ENCODE data around the gene MPZL1. TPM values are rescaled to one million over a fixed set of nuclear protein-coding genes. Genes with fewer than 3 reads are reported as not detected.

MPZL1 gene
- total RNA-seq, 2 experiments from 2014 or later, result 1.2 to 1.5 TPM

DNA sequence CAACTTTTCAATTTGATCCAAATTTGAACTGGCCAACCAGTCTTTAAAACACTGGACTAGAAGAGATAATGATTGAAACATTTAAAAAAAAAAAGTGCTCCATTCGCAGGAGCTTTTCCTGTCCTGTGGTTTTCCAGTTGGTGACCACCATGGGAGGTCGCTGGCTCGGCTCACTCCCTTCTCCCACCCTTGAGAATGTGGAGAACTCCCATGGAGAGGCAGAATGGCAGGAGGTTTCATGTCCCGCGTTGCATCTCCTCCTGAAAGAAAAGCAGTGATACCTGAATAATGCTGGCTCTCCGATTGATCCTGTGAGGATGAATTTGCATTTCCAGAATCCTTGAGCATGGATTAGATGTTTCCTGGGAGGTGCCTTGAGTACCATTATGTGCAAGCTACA is 16.5 kb upstream of the MPZL1 start:
- ATAC-seq (ENCODE audit: poor library complexity), result no peak
- ChIA-PET CTCF (no interaction called here), POLR2A (no interaction called here)
- peak overlapping the region; percentile 48 for H3K27ac Mint-ChIP-seq
- intact Hi-C loops (cut with DNase I, micrococcal nuclease), result no loop called here
- no peaks in the 10 kb centered on the region for H3K27me3 Mint-ChIP-seq
- H3K4me3 Mint-ChIP-seq, result no peak overlapping the region
- Histone ChIP-seq H3K27ac (ENCODE audit: low read depth in 1 of 2, low read length in 2 of 2) (no peak overlapping the region), H3K4me3 (ENCODE audit: low read length) (no peak overlapping the region), H3K36me3 (ENCODE audit: insufficient read depth, low read length) (peaks cover 67% of the 10 kb centered on the region), H3K4me1 (ENCODE audit: insufficient read depth, low read length) (peaks cover 8% of the 10 kb centered on the region), H3K27me3 (ENCODE audit: control insufficient read depth in 1 of 2, insufficient read depth in 2 of 2, low read length in 2 of 2) (no peaks in the 10 kb centered on the region), H3K9me3 (ENCODE audit: control insufficient read depth in 1 of 2, insufficient read depth in 1 of 2, low read length in 2 of 2) (no peaks in the 10 kb centered on the region)
- H3K9me3 Mint-ChIP-seq, result no peaks in the 10 kb centered on the region
- TF ChIP-seq CTCF (IDR thresholded peaks at IDR 0.05), result no peak
- peaks cover 64% of the 10 kb centered on the region for H3K36me3 Mint-ChIP-seq (ENCODE audit: low read depth)
- peaks cover 10% of the 10 kb centered on the region for H3K4me1 Mint-ChIP-seq (ENCODE audit: low read depth)
- no peak for DNase-seq

GRCh38 chr1:167706363-167706762 is 15.4 kb upstream of the MPZL1 start:
- ChIA-PET CTCF (no interaction called here), POLR2A (interaction anchor here (0.6 kb wide), 1 partner anchor 1460 kb away, joined by 3 read pairs; no protein-coding TSS in a partner anchor)
- Mint-ChIP-seq H3K4me1 (ENCODE audit: low read depth) (peaks cover 10% of the 10 kb centered on the region), H3K9me3 (no peaks in the 10 kb centered on the region), H3K4me3 (no peak overlapping the region), H3K27ac (peak overlapping the region; percentile 48), H3K27me3 (no peaks in the 10 kb centered on the region), H3K36me3 (ENCODE audit: low read depth) (peaks cover 55% of the 10 kb centered on the region)
- intact Hi-C loops (cut with DNase I, micrococcal nuclease), result no loop called here
- no peaks in the 10 kb centered on the region for H3K9me3 ChIP-seq (ENCODE audit: control insufficient read depth in 1 of 2, insufficient read depth in 1 of 2, low read length in 2 of 2)
- H3K4me3 ChIP-seq (ENCODE audit: low read length), result no peak overlapping the region
- H3K27ac ChIP-seq (ENCODE audit: low read depth in 1 of 2, low read length in 2 of 2), result no peak overlapping the region
- H3K36me3 ChIP-seq (ENCODE audit: insufficient read depth, low read length), result peaks cover 58% of the 10 kb centered on the region
- peaks cover 8% of the 10 kb centered on the region for H3K4me1 ChIP-seq (ENCODE audit: insufficient read depth, low read length)
- TF ChIP-seq CTCF (IDR thresholded peaks at IDR 0.05), result no peak
- DNase-seq (no peak), ATAC-seq (ENCODE audit: poor library complexity) (no peak)
- H3K27me3 ChIP-seq (ENCODE audit: control insufficient read depth in 1 of 2, insufficient read depth in 2 of 2, low read length in 2 of 2), result no peaks in the 10 kb centered on the region

GRCh38 chr1:167706931-167707877 is 14.6 kb upstream of the MPZL1 start:
- Mint-ChIP-seq H3K4me1 (ENCODE audit: low read depth) (peaks cover 10% of the 10 kb centered on the region), H3K4me3 (no peak overlapping the region), H3K36me3 (ENCODE audit: low read depth) (peaks cover 49% of the 10 kb centered on the region), H3K9me3 (no peaks in the 10 kb centered on the region), H3K27ac (peak overlapping the region; percentile 70), H3K27me3 (no peaks in the 10 kb centered on the region)
- Histone ChIP-seq H3K27me3 (ENCODE audit: control insufficient read depth in 1 of 2, insufficient read depth in 2 of 2, low read length in 2 of 2) (no peaks in the 10 kb centered on the region), H3K36me3 (ENCODE audit: insufficient read depth, low read length) (peaks cover 50% of the 10 kb centered on the region), H3K27ac (ENCODE audit: low read depth in 1 of 2, low read length in 2 of 2) (no peak overlapping the region), H3K9me3 (ENCODE audit: control insufficient read depth in 1 of 2, insufficient read depth in 1 of 2, low read length in 2 of 2) (no peaks in the 10 kb centered on the region), H3K4me3 (ENCODE audit: low read length) (no peak overlapping the region), H3K4me1 (ENCODE audit: insufficient read depth, low read length) (peaks cover 8% of the 10 kb centered on the region)
- ChIA-PET CTCF (interaction anchor here (1.3 to 2.4 kb wide), 2 partner anchors 19 to 107 kb away, joined by 3 to 8 read pairs; no protein-coding TSS in a partner anchor), POLR2A (interaction anchor here (0.5 to 1.0 kb wide), 2 partner anchors 14 to 113 kb away, joined by 3 to 4 read pairs; partner anchors contain the start of gene MPZL1)
- intact Hi-C loops (cut with DNase I, micrococcal nuclease), result no loop called here
- ATAC-seq (ENCODE audit: poor library complexity) (no peak), DNase-seq (no peak)
- TF ChIP-seq CTCF (IDR thresholded peaks at IDR 0.05), result no peak
